ENCODE measurements around the gene INPP5D. TPM values are rescaled to one million over a fixed set of nuclear protein-coding genes. Genes with fewer than 3 reads are reported as not detected.
"Not testable (repeated sequence)": the region's sequence is repeated elsewhere in the genome, so short reads cannot be mapped to it uniquely, and the experiment has no call there.

INPP5D gene
- total RNA-seq, 1 donor from 2014 or later = 58.5 TPM

GRCh38 chr2:233115121-233115520 lies 55.0 kb downstream of the INPP5D start:
- Mint-ChIP-seq H3K36me3 (ENCODE audit: low read depth) (peaks cover 34% of the 10 kb centered on the region), H3K9me3 (no peaks in the 10 kb centered on the region), H3K27ac (no peak overlapping the region), H3K4me3 (ENCODE audit: low read depth) (no peak overlapping the region), H3K4me1 (ENCODE audit: low read depth) (peaks cover 29% of the 10 kb centered on the region), H3K27me3 (ENCODE audit: low read depth) (no peaks in the 10 kb centered on the region)
- DNase-seq (ENCODE audit: low spot score) = no peak
- intact Hi-C loops (cut with micrococcal nuclease) = no loop called here

GRCh38 chr2:233115741-233116140 lies 55.6 kb downstream of the INPP5D start:
- DNase-seq (ENCODE audit: low spot score) = no peak
- Mint-ChIP-seq H3K4me1 (ENCODE audit: low read depth) (peaks cover 29% of the 10 kb centered on the region), H3K4me3 (ENCODE audit: low read depth) (no peak overlapping the region), H3K36me3 (ENCODE audit: low read depth) (peaks cover 37% of the 10 kb centered on the region), H3K27me3 (ENCODE audit: low read depth) (no peaks in the 10 kb centered on the region), H3K27ac (no peak overlapping the region), H3K9me3 (no peaks in the 10 kb centered on the region)
- intact Hi-C loops (cut with micrococcal nuclease) = no loop called here

- Mint-ChIP-seq H3K4me1 (ENCODE audit: low read depth) (peaks cover 29% of the 10 kb centered on the region), H3K4me3 (ENCODE audit: low read depth) (no peak overlapping the region)
Measured at GRCh38 chr2:233116946-233117345, 56.8 kb downstream of the INPP5D start.

GRCh38 chr2:233117351-233117750 lies 57.2 kb downstream of the INPP5D start:
- Mint-ChIP-seq H3K36me3 (ENCODE audit: low read depth) (peaks cover 43% of the 10 kb centered on the region), H3K27me3 (ENCODE audit: low read depth) (no peaks in the 10 kb centered on the region), H3K4me3 (ENCODE audit: low read depth) (no peak overlapping the region), H3K27ac (no peak overlapping the region), H3K9me3 (no peaks in the 10 kb centered on the region), H3K4me1 (ENCODE audit: low read depth) (peaks cover 29% of the 10 kb centered on the region)
- intact Hi-C loops (cut with micrococcal nuclease) = no loop called here
- DNase-seq (ENCODE audit: low spot score) = no peak

More at GRCh38 chr2:233116946-233117345, 56.8 kb downstream of the INPP5D start:
- Mint-ChIP-seq H3K9me3 (no peaks in the 10 kb centered on the region), H3K27ac (no peak overlapping the region), H3K36me3 (ENCODE audit: low read depth) (peaks cover 39% of the 10 kb centered on the region), H3K27me3 (ENCODE audit: low read depth) (no peaks in the 10 kb centered on the region)
- no peak for DNase-seq (ENCODE audit: low spot score)
- intact Hi-C loops (cut with micrococcal nuclease) = no loop called here

- H3K4me1 Mint-ChIP-seq (ENCODE audit: low read depth) = peaks cover 27% of the 10 kb centered on the region
- H3K36me3 Mint-ChIP-seq (ENCODE audit: low read depth) = peaks cover 50% of the 10 kb centered on the region
Measured at GRCh38 chr2:233117811-233118647, 57.9 kb downstream of the INPP5D start.

GRCh38 chr2:233118648-233119000 lies 58.5 kb downstream of the INPP5D start:
- intact Hi-C loops (cut with micrococcal nuclease) = no loop called here

More at GRCh38 chr2:233117811-233118647, 57.9 kb downstream of the INPP5D start:
- Mint-ChIP-seq H3K4me3 (ENCODE audit: low read depth) (no peak overlapping the region), H3K27me3 (ENCODE audit: low read depth) (no peaks in the 10 kb centered on the region), H3K9me3 (no peaks in the 10 kb centered on the region), H3K27ac (no peak overlapping the region)
- intact Hi-C loops (cut with micrococcal nuclease) = no loop called here
- no peak for DNase-seq (ENCODE audit: low spot score)

GRCh38 chr2:233119123-233119522 lies 59.0 kb downstream of the INPP5D start:
- Mint-ChIP-seq H3K4me1 (ENCODE audit: low read depth) (peaks cover 19% of the 10 kb centered on the region), H3K4me3 (ENCODE audit: low read depth) (no peak overlapping the region), H3K27me3 (ENCODE audit: low read depth) (no peaks in the 10 kb centered on the region), H3K36me3 (ENCODE audit: low read depth) (peaks cover 58% of the 10 kb centered on the region), H3K9me3 (no peaks in the 10 kb centered on the region), H3K27ac (no peak overlapping the region)
- DNase-seq (ENCODE audit: low spot score) = no peak
- intact Hi-C loops (cut with micrococcal nuclease) = no loop called here

More at GRCh38 chr2:233118648-233119000, 58.5 kb downstream of the INPP5D start:
- Mint-ChIP-seq H3K27ac (no peak overlapping the region), H3K9me3 (no peaks in the 10 kb centered on the region), H3K36me3 (ENCODE audit: low read depth) (peaks cover 56% of the 10 kb centered on the region), H3K27me3 (ENCODE audit: low read depth) (no peaks in the 10 kb centered on the region), H3K4me1 (ENCODE audit: low read depth) (peaks cover 21% of the 10 kb centered on the region), H3K4me3 (ENCODE audit: low read depth) (no peak overlapping the region)
- DNase-seq (ENCODE audit: low spot score) = no peak

GRCh38 chr2:233119806-233120205 lies 59.7 kb downstream of the INPP5D start:
- Mint-ChIP-seq H3K27ac (no peak overlapping the region), H3K4me1 (ENCODE audit: low read depth) (peaks cover 13% of the 10 kb centered on the region), H3K4me3 (ENCODE audit: low read depth) (no peak overlapping the region), H3K9me3 (no peaks in the 10 kb centered on the region), H3K27me3 (ENCODE audit: low read depth) (no peaks in the 10 kb centered on the region), H3K36me3 (ENCODE audit: low read depth) (peaks cover 61% of the 10 kb centered on the region)
- DNase-seq (ENCODE audit: low spot score) = no peak
- intact Hi-C loops (cut with micrococcal nuclease) = no loop called here

- H3K36me3 Mint-ChIP-seq (ENCODE audit: low read depth) = peaks cover 60% of the 10 kb centered on the region
- H3K27me3 Mint-ChIP-seq (ENCODE audit: low read depth) = no peaks in the 10 kb centered on the region
- H3K4me3 Mint-ChIP-seq (ENCODE audit: low read depth) = no peak overlapping the region
- intact Hi-C loops (cut with micrococcal nuclease) = no loop called here
- H3K4me1 Mint-ChIP-seq (ENCODE audit: low read depth) = peaks cover 9% of the 10 kb centered on the region
- DNase-seq (ENCODE audit: low spot score) = no peak
- no peak overlapping the region for H3K27ac Mint-ChIP-seq
- no peaks in the 10 kb centered on the region for H3K9me3 Mint-ChIP-seq
Measured at GRCh38 chr2:233120459-233120858, 60.3 kb downstream of the INPP5D start.

GRCh38 chr2:233121856-233122255 lies 61.7 kb downstream of the INPP5D start:
- Mint-ChIP-seq H3K4me3 (ENCODE audit: low read depth) (no peak overlapping the region), H3K36me3 (ENCODE audit: low read depth) (peaks cover 68% of the 10 kb centered on the region), H3K27ac (no peak overlapping the region), H3K27me3 (ENCODE audit: low read depth) (no peaks in the 10 kb centered on the region), H3K9me3 (no peaks in the 10 kb centered on the region), H3K4me1 (ENCODE audit: low read depth) (peaks cover 7% of the 10 kb centered on the region)
- no peak for DNase-seq (ENCODE audit: low spot score)
- intact Hi-C loops (cut with micrococcal nuclease) = no loop called here

- H3K27me3 Mint-ChIP-seq (ENCODE audit: low read depth) = no peaks in the 10 kb centered on the region
- no peak overlapping the region for H3K27ac Mint-ChIP-seq
- H3K4me1 Mint-ChIP-seq (ENCODE audit: low read depth) = peaks cover 6% of the 10 kb centered on the region
- no peak overlapping the region for H3K4me3 Mint-ChIP-seq (ENCODE audit: low read depth)
- intact Hi-C loops (cut with micrococcal nuclease) = no loop called here
- peaks cover 69% of the 10 kb centered on the region for H3K36me3 Mint-ChIP-seq (ENCODE audit: low read depth)
- no peaks in the 10 kb centered on the region for H3K9me3 Mint-ChIP-seq
- DNase-seq (ENCODE audit: low spot score) = no peak
Measured at GRCh38 chr2:233122541-233122940, 62.4 kb downstream of the INPP5D start.

- H3K4me3 Mint-ChIP-seq (ENCODE audit: low read depth); H3K4me1 Mint-ChIP-seq (ENCODE audit: low read depth); H3K9me3 Mint-ChIP-seq; intact Hi-C loops (cut with micrococcal nuclease); H3K27me3 Mint-ChIP-seq (ENCODE audit: low read depth); DNase-seq (ENCODE audit: low spot score); H3K27ac Mint-ChIP-seq: not testable (repeated sequence)
- H3K36me3 Mint-ChIP-seq (ENCODE audit: low read depth) = peaks cover 68% of the 10 kb centered on the region
Measured at GRCh38 chr2:233123576-233123975, 63.4 kb downstream of the INPP5D start.

- intact Hi-C loops (cut with micrococcal nuclease) = no loop called here
- H3K36me3 Mint-ChIP-seq (ENCODE audit: low read depth) = peaks cover 63% of the 10 kb centered on the region
- no peak for DNase-seq (ENCODE audit: low spot score)
Measured at GRCh38 chr2:233124421-233125080, 64.4 kb downstream of the INPP5D start.

More at GRCh38 chr2:233124421-233125080, 64.4 kb downstream of the INPP5D start:
- no peak overlapping the region for H3K4me3 Mint-ChIP-seq (ENCODE audit: low read depth)
- no peak overlapping the region for H3K27ac Mint-ChIP-seq
- peaks cover 6% of the 10 kb centered on the region for H3K4me1 Mint-ChIP-seq (ENCODE audit: low read depth)
- no peaks in the 10 kb centered on the region for H3K9me3 Mint-ChIP-seq
- H3K27me3 Mint-ChIP-seq (ENCODE audit: low read depth) = no peaks in the 10 kb centered on the region

Data from activated T-helper 2 cell treated with anti-CD3 and anti-CD28 coated beads, Interferon-gamma antibody, Interleukin-2, Interleukin-4, amounts not matched to agents 10 μg/mL and 5 μg/mL and 100 μg/mL, durations not matched to agents 14 hours and 24 hours and 36 hours (primary cell).